Activated gamma-delta T cell treated with Interleukin-2 at 50 U/mL for 16 hours (primary cell): ENCODE measurements around the gene SLC25A33.

ENCODE experiments used
- DNase-seq: peaks from one replicate; pipeline ENCODE4 v3.0.0-alpha.2; 2020

The SLC25A33 gene

GRCh38 chr1:9628541-9629444, 89.5 kb downstream of the SLC25A33 start:
- DNase-seq = peak; percentile 75

- peak; percentile 79 for DNase-seq
Observed at GRCh38 chr1:9629445-9630201, 90.4 kb downstream of the SLC25A33 start.

DNA sequence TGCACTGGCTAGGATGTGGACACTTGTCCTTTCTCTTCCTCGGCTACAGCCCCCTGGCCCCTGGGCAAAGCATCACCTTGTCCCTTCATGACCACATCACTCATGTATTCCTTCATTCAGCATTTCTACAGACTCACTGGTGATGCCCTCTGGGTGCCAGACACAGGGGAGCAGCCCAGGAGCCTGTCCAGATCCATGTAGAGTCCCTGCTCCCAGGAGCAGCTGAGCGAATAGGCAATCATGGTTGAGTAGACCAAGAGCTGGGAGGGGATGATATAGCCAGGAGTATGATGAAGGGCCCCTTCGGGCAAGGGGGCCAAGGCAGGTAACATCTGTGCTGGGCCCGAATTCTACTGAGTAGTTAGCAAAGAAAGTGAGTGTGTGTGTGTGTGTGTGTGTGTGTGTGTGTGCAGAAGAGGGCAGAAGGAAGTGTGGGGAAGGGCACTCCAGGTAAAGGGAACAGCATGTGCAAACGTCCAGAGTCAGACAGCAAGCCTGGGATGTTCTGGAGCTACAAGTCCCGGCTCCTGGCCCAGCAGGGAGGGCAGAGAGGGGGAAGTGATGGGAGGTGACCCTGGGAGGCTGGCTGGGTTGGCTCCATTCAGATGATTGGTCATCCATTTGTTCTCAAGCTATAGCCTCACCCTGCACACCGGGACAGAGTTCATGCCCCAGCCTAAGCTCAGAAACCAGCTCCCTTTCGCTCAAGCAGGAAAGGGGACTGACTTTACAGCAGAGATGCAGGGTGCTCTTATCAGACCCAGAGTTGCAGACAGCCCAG, 91.3 kb downstream of the SLC25A33 start:
- DNase-seq = no peak

- no peak for DNase-seq
Observed at GRCh38 chr1:9631613-9632012, 92.3 kb downstream of the SLC25A33 start.

- no peak for DNase-seq
Observed at GRCh38 chr1:9633493-9633892, 94.2 kb downstream of the SLC25A33 start.

- DNase-seq = no peak
Observed at GRCh38 chr1:9634582-9634981, 95.3 kb downstream of the SLC25A33 start.
